SU-DHL-6 (cell line): ENCODE data around the gene CPHXL2.

ENCODE experiments used
- H2AFZ ChIP-seq: fragments of 200-600 bp; sonication (generic); 2 replicates; pipeline ENCODE4 v1.6.1; 2014; ENCODE audit warnings: low read depth, mild to moderate bottlenecking, moderate library complexity, mixed read lengths, antibody characterized with exemption, low read length; ENCODE audit not compliant: severe bottlenecking
- H3F3A ChIP-seq: fragments of 200-600 bp; shearing (Covaris generic); 2 replicates; pipeline ENCODE4 v1.6.0; 2016; ENCODE audit warnings: antibody characterized with exemption, mild to moderate bottlenecking; ENCODE audit not compliant: insufficient read depth
- H3K27ac ChIP-seq: fragments of 200-600 bp; sonication (generic); 2 replicates; pipeline ENCODE4 v1.5.1; 2016; ENCODE audit warnings: low read depth, mild to moderate bottlenecking, low read length, moderate library complexity, mixed read lengths
- H3K27me3 ChIP-seq: fragments of 200-600 bp; sonication (generic), shearing (Covaris generic); 2 replicates; pipeline ENCODE4 v1.6.0; 2014; ENCODE audit warnings: mild to moderate bottlenecking, low read length
- H3K36me3 ChIP-seq: fragments of 200-600 bp; sonication (generic); 2 replicates; pipeline ENCODE4 v1.6.1; 2014; ENCODE audit warnings: mild to moderate bottlenecking, low read length, mixed read lengths
- H3K4me2 ChIP-seq: fragments of 300-600, 200-600 bp; shearing (Covaris generic), sonication (generic); 2 replicates; pipeline ENCODE4 v1.6.0; 2014; ENCODE audit warnings: low read length, low read depth, mild to moderate bottlenecking; ENCODE audit not compliant: poor library complexity, severe bottlenecking
- H3K4me3 ChIP-seq: fragments of 200-600 bp; sonication (generic); 2 replicates; pipeline ENCODE4 v1.5.1; 2014; ENCODE audit warnings: antibody characterized with exemption, low read length, mild to moderate bottlenecking, mixed read lengths; ENCODE audit not compliant: insufficient read depth, poor library complexity, severe bottlenecking
- H3K79me2 ChIP-seq: fragments of 200-600 bp; sonication (generic); 2 replicates; pipeline ENCODE4 v1.6.1; 2014; ENCODE audit warnings: mild to moderate bottlenecking, low read length, moderate library complexity; ENCODE audit not compliant: insufficient read depth
- H3K9ac ChIP-seq: fragments of 200-600 bp; sonication (generic); 2 replicates; pipeline ENCODE4 v1.7.0; 2014; ENCODE audit warnings: mild to moderate bottlenecking, low read length
- H3K9me2 ChIP-seq: fragments of 200-600 bp; sonication (generic); replicated peaks from 2 replicates; pipeline ENCODE4 v1.6.1; 2014; ENCODE audit warnings: low read length; ENCODE audit not compliant: insufficient read depth
- H3K9me3 ChIP-seq: fragments of 200-600 bp; sonication (generic); 2 replicates; pipeline ENCODE4 v1.6.1; 2014; ENCODE audit warnings: low read length, mixed read lengths; ENCODE audit not compliant: insufficient read depth
- H4K20me1 ChIP-seq: fragments of 200-600 bp; sonication (generic); 2 replicates; pipeline ENCODE4 v1.6.1; 2014; ENCODE audit warnings: low read depth, mild to moderate bottlenecking, antibody characterized with exemption, low read length, moderate library complexity, mixed read lengths
- CTCF ChIP-seq: fragments of 200-600 bp; sonication (generic); IDR thresholded peaks from one replicate; pipeline ENCODE4 v1.5.1; 2017; ENCODE audit warnings: antibody characterized with exemption, mild to moderate bottlenecking, low read length, moderate library complexity; ENCODE audit not compliant: insufficient read depth, poor library complexity, severe bottlenecking
- EZH2phosphoT487 ChIP-seq: fragments of 200-600 bp; sonication (generic), shearing (Covaris generic); conservative IDR thresholded peaks from 2 replicates; pipeline ENCODE4 v1.6.1; 2018; ENCODE audit warnings: mild to moderate bottlenecking, antibody characterized with exemption, low read length, moderate library complexity, mixed read lengths

CPHXL2 gene

GRCh38 chr16:75714661-75715060, 37.9 kb upstream of the CPHXL2 start:
- Histone ChIP-seq H3K9ac (no peak overlapping the region), H3K36me3 (no peaks in the 10 kb centered on the region; the same call in 1 of the 2 replicates)

GRCh38 chr16:75710344-75710743, 33.5 kb upstream of the CPHXL2 start:
- H3K9me3 ChIP-seq = peaks cover 28% of the 10 kb centered on the region; the same call in 1 of the 2 replicates
- H3K4me2 ChIP-seq = no peak overlapping the region
- H3K36me3 ChIP-seq = no peaks in the 10 kb centered on the region; the same call in 1 of the 2 replicates
- H4K20me1 ChIP-seq = no peaks in the 10 kb centered on the region
- no peak overlapping the region for H2AFZ ChIP-seq
- H3K9ac ChIP-seq = no peak overlapping the region
- H3K4me3 ChIP-seq = no peak overlapping the region
- no peaks in the 10 kb centered on the region for H3K27me3 ChIP-seq
- no peak for TF ChIP-seq CTCF
- TF ChIP-seq EZH2phosphoT487 = no peak
- H3K79me2 ChIP-seq = no peaks in the 10 kb centered on the region
- H3K27ac ChIP-seq = no peak overlapping the region
- no peaks in the 10 kb centered on the region for H3F3A ChIP-seq
- H3K9me2 ChIP-seq = no peaks in the 10 kb centered on the region

More at GRCh38 chr16:75714661-75715060, 37.9 kb upstream of the CPHXL2 start:
- H3F3A ChIP-seq = no peaks in the 10 kb centered on the region
- TF ChIP-seq EZH2phosphoT487 (no peak), CTCF (no peak)
- H3K27ac ChIP-seq = no peak overlapping the region
- H3K4me3 ChIP-seq = no peak overlapping the region
- peaks cover 22% of the 10 kb centered on the region; the same call in 1 of the 2 replicates for H3K9me3 ChIP-seq
- H3K79me2 ChIP-seq = no peaks in the 10 kb centered on the region
- H4K20me1 ChIP-seq = no peaks in the 10 kb centered on the region
- H3K4me2 ChIP-seq = no peak overlapping the region
- no peak overlapping the region for H2AFZ ChIP-seq
- no peaks in the 10 kb centered on the region for H3K9me2 ChIP-seq
- H3K27me3 ChIP-seq = no peaks in the 10 kb centered on the region

- Histone ChIP-seq H3K27me3 (no peaks in the 10 kb centered on the region), H3K9me2 (no peaks in the 10 kb centered on the region), H3K4me2 (no peak overlapping the region), H3K4me3 (no peak overlapping the region), H3K27ac (no peak overlapping the region), H3F3A (no peaks in the 10 kb centered on the region), H3K79me2 (no peaks in the 10 kb centered on the region), H3K9me3 (no peaks in the 10 kb centered on the region), H4K20me1 (no peaks in the 10 kb centered on the region), H3K36me3 (no peaks in the 10 kb centered on the region), H3K9ac (no peak overlapping the region), H2AFZ (no peak overlapping the region)
- TF ChIP-seq CTCF (no peak), EZH2phosphoT487 (no peak)
Measured at GRCh38 chr16:75703306-75703705, 26.5 kb upstream of the CPHXL2 start.
